Thyroid gland (tissue), 4 donors: ENCODE data around the gene CBFA2T3. TPM values are rescaled to one million over a fixed set of nuclear protein-coding genes. Genes with fewer than 3 reads are reported as not detected.

Experiments used
- DNase-seq, 2 donors: peaks; one replicate each; pipeline ENCODE4 v3.0.0-alpha.2; 2019
- H3K27ac ChIP-seq, 3 donors: fragments of 200-600 bp; sonication (generic); 1 replicate in 2 of 3; 2 replicates in 1 of 3; pipeline ENCODE4 v1.5.1; 2016 to 2019; ENCODE audit warnings: mild to moderate bottlenecking in 1 of 3, moderate library complexity in 1 of 3
- H3K27me3 ChIP-seq: fragments of 200-600 bp; sonication (generic); one replicate; pipeline ENCODE4 v1.5.1; 2019
- H3K36me3 ChIP-seq, 2 donors: fragments of 200-600 bp; sonication (generic); one replicate each; pipeline ENCODE4 v1.5.1; 2016 to 2019
- H3K4me1 ChIP-seq, 2 donors: fragments of 200-600 bp; sonication (generic); one replicate each; pipeline ENCODE4 v1.5.1; 2017 to 2019
- H3K4me3 ChIP-seq, 3 donors: fragments of 200-600 bp; sonication (generic); replicated peaks in 1 of 3; 1 replicate in 2 of 3; 2 replicates in 1 of 3; pipeline ENCODE4 v1.5.1; 2016; ENCODE audit warnings: mild to moderate bottlenecking in 1 of 3
- H3K9me3 ChIP-seq: fragments of 200-600 bp; sonication (generic); one replicate; pipeline ENCODE4 v1.5.1; 2017
- POLR2A ChIP-seq, 2 donors: fragments of 450-650 bp; IDR thresholded peaks; one replicate each; pipeline ENCODE4 v1.6.1; 2017; ENCODE audit warnings: antibody characterized with exemption in 2 of 2, mild to moderate bottlenecking in 2 of 2, moderate library complexity in 1 of 2
- WGBS, 2 donors: methylation state at CpG; one replicate each; pipeline ENCODE4 v1.1.5; 2017; 5-methylcytosine and 5-hydroxymethylcytosine counted together
- intact Hi-C: fragments of 100-400 bp; cut with DNase I; formaldehyde crosslinking; loops from one replicate; pipeline ENCODE4 v1.15.1; 2023
- total RNA-seq, 4 donors: library from RNA; depleted of rRNA; stranded (reverse); fragments of >200 nt; gene quantifications; one replicate each; pipeline ENCODE4 v1.2.3, GENCODE V29; 2016
- TF ChIP-seq, protein P1 (sequence below), 6 experiments: fragments of 200-600 bp in 3 of 6; fragments of 450-650 bp in 3 of 6; sonication (generic) in 3 of 6; IDR thresholded peaks; one replicate each; pipeline ENCODE4 v1.5.1; 2016 to 2019; ENCODE audit warnings: antibody characterized with exemption in 6 of 6, mild to moderate bottlenecking in 2 of 6, inconsistent platforms in 1 of 6, moderate library complexity in 1 of 6

The CBFA2T3 gene
- total RNA-seq, 4 donors from 2014 or later = 1.3 to 3.8 (median 2.6) TPM

DNA sequence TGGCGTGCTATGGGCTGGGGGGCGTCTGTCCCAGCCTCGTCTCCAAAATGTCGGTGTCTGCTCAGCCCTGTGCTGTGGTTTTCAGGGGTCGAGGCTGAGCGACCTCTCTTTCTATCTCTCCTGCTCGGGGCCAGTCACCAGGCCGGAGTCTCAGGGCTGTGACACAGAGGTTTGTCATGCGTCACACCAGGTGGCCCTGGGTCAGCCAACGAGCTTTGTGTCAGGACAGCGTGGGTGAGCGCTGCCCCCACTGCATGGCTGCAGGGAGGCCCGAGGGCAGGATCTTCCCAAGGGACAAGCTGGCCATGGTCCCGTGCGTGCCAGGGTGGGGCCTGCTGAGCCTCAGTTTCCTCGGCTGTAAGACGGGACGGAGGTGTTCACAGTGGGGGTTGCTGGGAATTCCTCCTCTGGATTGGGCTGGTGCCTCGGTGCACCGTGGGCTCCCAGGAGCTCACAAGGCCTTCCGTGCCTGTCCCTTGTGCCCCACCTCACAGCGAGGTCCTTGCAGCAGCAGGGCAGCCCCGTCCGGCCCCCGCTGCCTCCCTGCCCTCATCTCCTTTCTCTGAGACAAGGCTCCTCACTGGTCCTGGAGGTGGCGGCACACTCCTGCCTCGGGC lies 50.5 kb downstream of the CBFA2T3 start:
- intact Hi-C loops = no loop called here
- H3K4me3 ChIP-seq = no peak overlapping the region
- 88 to 89% methylated on average over 11 to 19 of the region's 27 CpGs for WGBS, 2 donors
- peaks cover 0 to 13% of the 10 kb centered on the region in 2 donors for H3K4me1 ChIP-seq
- no peaks in the 10 kb centered on the region for H3K36me3 ChIP-seq
- TF ChIP-seq, protein P1, sequence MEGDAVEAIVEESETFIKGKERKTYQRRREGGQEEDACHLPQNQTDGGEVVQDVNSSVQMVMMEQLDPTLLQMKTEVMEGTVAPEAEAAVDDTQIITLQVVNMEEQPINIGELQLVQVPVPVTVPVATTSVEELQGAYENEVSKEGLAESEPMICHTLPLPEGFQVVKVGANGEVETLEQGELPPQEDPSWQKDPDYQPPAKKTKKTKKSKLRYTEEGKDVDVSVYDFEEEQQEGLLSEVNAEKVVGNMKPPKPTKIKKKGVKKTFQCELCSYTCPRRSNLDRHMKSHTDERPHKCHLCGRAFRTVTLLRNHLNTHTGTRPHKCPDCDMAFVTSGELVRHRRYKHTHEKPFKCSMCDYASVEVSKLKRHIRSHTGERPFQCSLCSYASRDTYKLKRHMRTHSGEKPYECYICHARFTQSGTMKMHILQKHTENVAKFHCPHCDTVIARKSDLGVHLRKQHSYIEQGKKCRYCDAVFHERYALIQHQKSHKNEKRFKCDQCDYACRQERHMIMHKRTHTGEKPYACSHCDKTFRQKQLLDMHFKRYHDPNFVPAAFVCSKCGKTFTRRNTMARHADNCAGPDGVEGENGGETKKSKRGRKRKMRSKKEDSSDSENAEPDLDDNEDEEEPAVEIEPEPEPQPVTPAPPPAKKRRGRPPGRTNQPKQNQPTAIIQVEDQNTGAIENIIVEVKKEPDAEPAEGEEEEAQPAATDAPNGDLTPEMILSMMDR (IDR thresholded peaks at IDR 0.05) = no peak
- H3K9me3 ChIP-seq = no peaks in the 10 kb centered on the region
- no peak overlapping the region for H3K27ac ChIP-seq
- DNase-seq = no peak
- H3K27me3 ChIP-seq = no peaks in the 10 kb centered on the region

DNA sequence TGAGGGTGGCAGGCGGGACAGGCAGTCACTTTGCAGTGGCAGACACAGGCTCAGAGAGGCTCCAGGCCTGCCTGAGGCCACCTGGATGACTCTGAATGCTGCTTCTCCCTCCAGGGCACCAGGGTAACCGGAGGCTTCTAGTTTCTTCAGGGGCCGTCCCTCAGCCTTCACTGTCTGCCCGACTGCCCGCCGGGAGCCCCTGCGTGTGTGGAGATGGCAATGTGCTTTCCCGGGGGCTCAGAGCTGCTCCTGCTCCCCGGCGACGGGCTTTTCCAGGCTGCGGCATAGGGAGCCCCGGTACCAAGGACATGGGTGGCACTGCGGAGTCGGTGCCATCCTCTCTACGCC lies 51.5 kb downstream of the CBFA2T3 start:
- intact Hi-C loops = no loop called here
- 84 to 94% methylated on average over 16 of the region's 16 CpGs for WGBS, 2 donors
- DNase-seq = no peak
- Histone ChIP-seq H3K27me3 (no peaks in the 10 kb centered on the region), H3K4me3 (no peak overlapping the region), H3K27ac (no peak overlapping the region), H3K9me3 (no peaks in the 10 kb centered on the region), H3K4me1 (peaks cover 0 to 22% of the 10 kb centered on the region in 2 donors), H3K36me3 (no peaks in the 10 kb centered on the region)
- TF ChIP-seq, protein P1 (IDR thresholded peaks at IDR 0.05) = no peak
- TF ChIP-seq POLR2A (IDR thresholded peaks at IDR 0.05) = no peak

DNA sequence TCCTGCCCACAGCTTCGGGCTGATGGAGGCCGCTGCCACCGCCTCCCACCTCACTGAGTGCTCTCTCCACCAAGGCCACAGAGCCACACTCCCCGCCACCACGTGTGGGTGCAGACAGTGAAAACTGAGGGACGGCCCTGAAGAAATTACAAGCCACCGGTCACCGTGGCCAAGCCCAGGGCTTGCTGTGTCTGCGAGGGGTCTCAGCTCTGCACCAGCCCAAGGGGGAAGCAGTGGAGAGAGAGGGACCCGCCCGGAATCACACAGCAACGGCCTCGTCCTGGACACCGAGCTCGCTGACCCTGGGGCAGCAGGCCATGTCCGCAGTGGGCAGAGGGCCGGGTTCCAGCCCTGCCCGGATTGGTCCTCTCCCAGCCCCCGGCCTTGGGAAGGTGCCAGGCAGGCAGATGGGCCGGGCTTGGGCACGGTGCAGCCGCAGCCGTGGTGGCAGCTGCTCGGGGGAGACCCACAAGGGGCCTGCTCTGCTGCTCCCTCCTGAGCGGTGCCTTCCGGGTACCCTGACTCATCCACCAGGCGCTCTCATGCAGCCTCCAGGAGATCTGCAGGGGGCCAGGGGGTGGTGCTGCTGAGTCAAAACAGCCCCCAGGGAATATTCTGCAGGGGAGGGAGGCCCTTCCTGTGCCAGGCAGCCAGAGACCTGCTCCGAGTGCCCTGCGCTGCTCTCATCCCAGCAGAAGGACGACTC lies 52.0 kb downstream of the CBFA2T3 start:
- Histone ChIP-seq H3K27me3 (no peaks in the 10 kb centered on the region), H3K27ac (no peak overlapping the region), H3K36me3 (no peaks in the 10 kb centered on the region), H3K4me3 (no peak overlapping the region), H3K9me3 (no peaks in the 10 kb centered on the region), H3K4me1 (peaks cover 0 to 23% of the 10 kb centered on the region in 2 donors)
- 63 to 66% methylated on average over 12 to 25 of the region's 30 CpGs for WGBS, 2 donors
- intact Hi-C loops = no loop called here
- no peak for DNase-seq
- TF ChIP-seq POLR2A (IDR thresholded peaks at IDR 0.05) = no peak
- TF ChIP-seq, protein P1 (IDR thresholded peaks at IDR 0.05) = peak in 1 of 6 experiments; percentile 17

DNA sequence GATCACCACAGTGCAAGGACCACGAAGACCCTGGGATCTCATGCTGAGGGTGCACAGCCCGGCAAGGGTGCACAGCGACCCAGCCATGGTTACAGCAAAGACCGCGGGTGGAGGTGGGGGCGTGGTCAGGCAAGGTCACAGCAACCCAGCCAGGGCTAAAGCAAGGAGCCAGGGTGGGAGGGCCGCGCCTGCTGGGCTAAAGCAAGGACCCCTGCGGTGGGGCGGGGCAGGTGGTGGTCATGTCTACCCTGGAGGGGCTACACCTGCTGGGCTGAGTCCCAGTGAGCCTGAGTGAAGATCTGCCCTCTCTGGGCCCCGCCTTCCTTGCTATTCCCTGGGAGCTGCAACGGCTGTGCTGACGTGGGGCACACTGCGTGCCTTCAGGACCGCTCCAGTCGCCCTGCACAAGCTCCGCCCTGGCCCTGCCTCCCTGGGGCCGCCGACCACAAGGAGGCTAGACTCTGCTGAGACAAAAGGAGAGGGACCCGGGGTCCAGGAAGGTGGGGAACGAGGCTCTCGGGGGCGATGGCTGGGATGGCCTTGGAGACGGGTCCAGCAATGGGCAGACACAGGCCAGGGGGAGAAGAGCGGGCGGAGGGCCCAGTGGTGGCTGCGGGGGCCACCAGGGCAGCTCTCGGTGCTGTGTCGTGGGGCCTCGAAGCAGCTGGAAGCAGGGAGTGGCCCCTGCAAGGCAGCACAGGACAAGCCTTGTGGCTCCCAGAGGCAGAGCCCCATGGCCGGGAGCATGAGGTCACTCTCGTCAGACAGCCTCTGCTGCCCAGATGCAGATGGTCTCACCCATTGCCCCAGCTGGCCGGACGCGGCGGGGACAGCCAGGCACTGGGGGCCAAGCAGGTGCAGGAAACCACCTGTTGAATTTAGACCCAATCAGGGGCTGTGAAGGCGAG lies 52.8 kb downstream of the CBFA2T3 start:
- Histone ChIP-seq H3K27me3 (no peaks in the 10 kb centered on the region), H3K27ac (no peak overlapping the region)
- 80 to 88% methylated on average over 25 to 37 of the region's 37 CpGs for WGBS, 2 donors

More for the DNA sequence above, 52.8 kb downstream of the CBFA2T3 start:
- peaks cover 0 to 23% of the 10 kb centered on the region in 2 donors for H3K4me1 ChIP-seq
- no peak overlapping the region for H3K4me3 ChIP-seq
- intact Hi-C loops = no loop called here
- DNase-seq = no peak
- no peak for TF ChIP-seq POLR2A (IDR thresholded peaks at IDR 0.05)
- TF ChIP-seq, protein P1 (IDR thresholded peaks at IDR 0.05) = no peak
- no peaks in the 10 kb centered on the region for H3K36me3 ChIP-seq
- H3K9me3 ChIP-seq = no peaks in the 10 kb centered on the region
